NCI-H1436 (cell line): ENCODE measurements around the gene TFAP2E.

Experiments used
- DNase-seq: peaks from one replicate; lab custom pipeline; 2025; lab: John Stamatoyannopoulos, UW

TFAP2E gene

DNA sequence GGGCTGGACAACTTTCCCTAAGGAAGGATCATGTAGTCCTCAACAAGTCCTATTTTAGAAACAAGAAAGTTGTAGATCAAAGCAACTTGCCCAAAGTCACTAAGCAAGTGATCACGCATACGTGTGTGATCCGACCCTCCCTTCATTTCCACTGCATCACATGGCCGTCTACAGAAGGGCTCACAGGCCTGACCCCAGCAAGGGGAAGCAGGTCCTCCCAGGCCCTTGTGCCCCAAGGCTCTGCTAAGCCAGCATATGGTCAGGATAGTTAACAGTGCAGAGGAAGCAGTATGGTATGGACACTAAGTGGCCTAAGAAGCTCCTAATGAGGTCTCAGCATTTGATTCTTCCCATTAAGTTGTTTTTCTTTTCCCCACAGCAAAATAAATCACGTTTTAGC lies 24.8 kb downstream of the TFAP2E start:
- DNase-seq: no peak

DNA sequence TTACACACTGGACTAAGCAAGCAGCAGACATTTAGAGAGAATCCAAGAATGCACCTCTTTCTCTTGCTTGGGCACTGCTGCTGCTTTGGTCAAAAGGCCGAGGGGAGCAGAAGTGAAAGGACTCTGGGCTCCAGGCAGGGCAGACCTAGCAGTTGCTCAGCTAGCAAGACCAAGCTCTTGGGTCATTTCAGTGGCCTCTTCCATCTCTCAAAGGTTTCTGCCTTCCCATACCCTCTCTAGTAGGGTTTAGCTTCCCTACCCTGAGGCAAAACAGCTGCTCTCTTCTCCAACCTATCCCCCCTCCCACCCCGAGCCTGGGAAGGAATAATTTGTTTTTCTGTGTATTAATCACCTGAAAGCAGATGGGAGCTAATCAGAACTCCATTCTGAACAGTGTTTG lies 25.8 kb downstream of the TFAP2E start:
- DNase-seq: no peak

DNA sequence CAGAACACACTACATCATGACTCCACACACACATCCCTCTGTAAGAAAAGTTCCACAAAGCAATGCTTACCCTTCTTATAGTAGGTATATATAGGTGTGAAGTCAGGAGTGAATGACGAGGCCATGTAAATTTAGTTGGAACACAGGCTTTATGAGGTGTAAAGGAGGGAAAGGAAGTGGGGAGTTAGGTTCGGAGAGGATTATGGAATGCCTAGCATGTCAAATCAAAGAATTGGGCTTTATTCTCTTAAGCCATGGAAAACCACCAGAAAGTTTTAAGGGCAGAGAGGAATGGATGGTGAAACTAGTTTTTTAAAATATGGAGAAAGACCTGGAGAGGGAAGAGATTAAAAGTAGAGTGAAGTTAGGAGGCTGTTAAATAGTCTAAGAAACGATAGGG lies 26.3 kb downstream of the TFAP2E start:
- no peak for DNase-seq

DNA sequence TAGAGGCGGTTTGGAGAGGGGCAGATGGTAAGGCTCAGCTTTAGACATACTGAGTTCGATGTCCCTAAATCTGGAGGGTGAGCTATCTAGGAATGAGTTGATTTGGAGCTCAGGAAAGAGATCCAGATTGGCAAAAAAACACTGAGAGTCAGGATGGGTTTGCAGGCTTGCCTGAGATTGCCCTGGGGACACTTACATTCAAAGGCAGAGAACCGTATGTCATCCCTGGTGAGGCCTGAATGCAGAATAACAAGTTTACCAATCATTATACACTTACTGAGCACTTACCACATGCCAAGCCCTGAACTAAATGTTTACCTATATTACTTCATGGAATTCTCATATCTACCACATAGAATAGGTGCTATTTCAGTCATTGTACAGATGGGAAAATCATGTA lies 27.5 kb downstream of the TFAP2E start:
- no peak for DNase-seq

DNA sequence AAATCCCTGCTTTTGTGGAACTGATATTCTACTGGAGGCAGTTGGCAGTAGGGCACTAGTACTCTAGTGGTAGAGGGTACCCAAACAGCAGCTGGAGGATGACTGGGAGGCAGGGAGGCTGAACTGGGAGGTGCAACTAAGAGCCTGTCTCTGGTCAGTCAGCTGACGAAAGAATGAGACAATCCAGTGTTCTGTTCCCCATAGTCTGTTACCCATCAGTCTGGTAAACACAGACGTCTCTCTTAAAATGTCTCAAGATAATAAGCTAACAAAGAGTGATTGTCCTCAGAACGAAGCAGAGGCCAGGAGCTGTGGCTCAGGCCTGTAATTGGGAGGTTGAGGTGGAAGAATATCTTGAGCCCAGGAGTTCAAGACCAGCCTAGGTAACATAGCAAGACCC lies 30.4 kb downstream of the TFAP2E start:
- no peak for DNase-seq

DNA sequence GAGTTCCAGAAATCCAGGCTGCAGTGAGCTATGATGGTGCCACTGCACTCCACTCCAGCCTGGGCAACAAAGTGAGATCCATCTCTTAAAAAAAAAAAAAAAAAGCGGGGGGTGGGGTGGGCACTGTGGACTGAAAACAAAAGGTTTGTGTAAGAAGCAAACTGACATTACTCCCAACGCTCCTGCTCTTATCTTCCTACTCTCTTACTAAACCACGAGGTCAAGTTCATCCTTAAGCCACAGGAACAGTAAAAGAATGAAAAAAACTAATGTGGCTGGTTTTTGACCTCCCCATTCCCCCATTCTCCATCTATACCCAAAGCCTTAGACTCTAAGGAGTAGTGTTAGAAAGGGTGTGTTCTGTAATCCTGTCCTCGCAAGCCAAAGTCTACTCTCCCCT lies 30.8 kb downstream of the TFAP2E start:
- DNase-seq: no peak

DNA sequence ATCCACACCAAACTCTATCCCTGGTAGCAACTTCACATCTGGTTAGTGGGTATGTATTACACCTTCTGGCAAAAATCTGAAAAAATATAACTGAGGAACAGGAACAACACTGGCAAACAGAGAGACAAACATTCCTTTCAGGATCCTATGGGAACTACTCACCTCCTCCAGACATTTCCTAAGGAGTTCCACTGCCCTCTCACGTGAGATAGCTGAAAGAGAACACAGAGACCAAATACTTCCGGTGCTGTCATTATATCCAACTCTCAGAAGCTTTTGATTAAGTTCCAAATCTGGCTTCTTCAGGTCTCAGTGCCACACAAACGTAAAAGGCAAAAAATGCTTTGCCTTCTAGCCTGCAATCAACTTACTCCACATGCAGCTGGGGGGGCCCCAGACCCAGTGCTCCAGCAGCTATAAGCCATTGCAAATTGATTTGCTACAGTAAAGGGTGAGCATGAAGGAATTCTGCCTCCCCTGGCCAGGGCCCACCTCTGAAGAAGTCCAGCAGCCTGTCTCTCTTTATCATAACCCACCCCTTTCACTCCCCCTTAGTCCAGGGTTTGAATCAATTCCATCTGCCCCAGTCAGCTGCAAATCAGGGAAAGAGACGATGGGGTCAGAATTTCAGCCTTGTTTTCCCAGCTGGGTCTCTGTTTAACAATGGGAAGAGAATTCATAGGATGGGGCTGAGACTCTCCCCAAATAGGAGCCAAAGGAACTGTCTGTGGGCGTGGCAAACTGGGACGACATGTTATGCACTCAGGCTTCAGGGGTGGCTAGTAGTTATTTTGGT lies 32.2 kb downstream of the TFAP2E start:
- DNase-seq: no peak

DNA sequence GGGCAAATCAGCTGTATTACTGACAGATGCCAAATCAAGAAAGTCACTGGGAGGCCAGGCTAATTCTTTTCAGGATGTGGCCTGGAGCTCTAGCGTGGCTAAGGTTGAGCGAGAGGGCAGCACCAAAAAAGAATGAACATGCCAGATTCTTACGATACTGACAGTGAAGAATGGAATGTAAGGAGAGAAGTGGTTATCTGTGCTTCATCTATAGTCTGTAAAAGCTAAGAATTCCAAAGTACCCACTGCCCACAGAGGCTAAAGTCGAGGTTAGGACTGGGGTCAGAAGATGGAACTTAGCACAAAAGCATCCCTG lies 32.7 kb downstream of the TFAP2E start:
- no peak for DNase-seq

DNA sequence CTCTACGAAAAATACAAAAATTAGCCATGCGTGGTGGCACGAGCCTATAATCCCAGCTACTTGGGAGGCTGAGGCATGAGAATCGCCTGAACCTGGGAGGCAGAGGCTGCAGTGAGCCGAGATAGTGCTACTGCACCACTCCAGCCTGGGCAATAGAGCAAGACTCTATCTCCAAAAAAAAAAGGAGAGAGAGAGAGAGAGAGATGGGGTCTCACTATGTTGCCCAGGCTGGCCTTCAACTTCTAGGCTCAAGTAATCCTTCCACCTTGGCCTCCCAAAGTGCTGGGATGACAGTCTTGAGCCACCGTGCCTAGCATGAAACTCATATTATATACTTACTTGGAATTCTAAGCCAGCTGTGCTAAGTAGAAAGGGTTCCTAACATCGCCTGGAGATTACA lies 38.5 kb downstream of the TFAP2E start:
- no peak for DNase-seq

DNA sequence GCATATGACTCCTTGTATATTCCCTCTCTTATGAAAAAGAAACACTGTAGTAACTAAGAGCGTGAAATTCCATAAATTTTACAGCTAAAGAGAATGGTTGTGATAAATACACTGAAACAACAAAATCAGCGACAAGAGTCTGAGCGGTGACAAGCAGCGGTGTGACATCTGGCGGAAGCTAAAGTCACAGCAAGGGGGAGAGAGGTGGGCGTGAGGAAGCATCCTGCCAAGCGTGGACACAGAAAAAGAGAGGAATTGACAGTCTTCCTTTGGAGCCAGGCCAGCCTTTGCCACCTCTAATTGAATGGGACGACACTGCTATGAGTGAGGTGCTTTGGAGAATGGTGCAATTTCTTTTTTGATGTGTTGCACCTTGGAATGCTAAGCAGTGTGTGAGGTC lies 42.3 kb downstream of the TFAP2E start:
- DNase-seq: no peak

DNA sequence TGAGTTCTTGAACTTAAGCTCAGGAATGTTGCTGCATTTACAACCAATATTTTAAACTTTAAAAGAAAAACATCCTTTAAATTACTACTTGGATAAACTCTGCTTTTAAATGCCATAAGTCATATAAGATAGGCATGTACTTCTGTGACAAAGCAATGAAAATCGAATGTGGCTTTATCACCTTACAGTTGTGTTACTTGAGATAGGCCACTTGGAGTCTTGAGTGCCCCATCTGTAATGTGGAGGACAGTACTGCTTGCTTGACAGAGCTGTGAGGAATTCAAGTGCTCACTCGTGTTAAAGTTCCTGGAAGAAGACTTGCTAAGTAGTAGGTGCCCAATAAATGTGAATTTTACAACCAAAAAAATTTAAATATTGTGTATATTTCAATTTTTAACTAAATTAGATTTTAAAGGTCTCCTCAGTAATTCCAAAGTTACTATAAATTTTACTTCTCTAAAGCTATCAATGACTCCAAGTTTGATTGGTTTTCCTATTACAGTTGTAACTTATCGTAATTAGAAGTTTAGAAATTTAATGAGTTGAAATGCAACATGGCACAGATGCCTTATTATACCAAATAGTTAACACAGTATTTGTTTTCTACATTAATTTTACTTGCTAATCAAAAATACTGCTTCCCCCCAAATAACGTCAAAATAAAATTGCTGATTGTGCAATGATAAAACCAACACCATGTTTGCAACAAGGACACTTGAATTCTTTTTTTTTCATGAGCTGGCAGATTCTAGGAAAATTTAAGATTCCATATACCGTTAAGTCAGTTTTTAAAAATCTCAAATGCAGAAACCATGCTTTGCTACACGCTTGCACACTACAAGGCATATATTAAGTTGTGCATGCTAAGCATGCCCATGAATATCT lies 46.4 kb downstream of the TFAP2E start:
- no peak for DNase-seq

DNA sequence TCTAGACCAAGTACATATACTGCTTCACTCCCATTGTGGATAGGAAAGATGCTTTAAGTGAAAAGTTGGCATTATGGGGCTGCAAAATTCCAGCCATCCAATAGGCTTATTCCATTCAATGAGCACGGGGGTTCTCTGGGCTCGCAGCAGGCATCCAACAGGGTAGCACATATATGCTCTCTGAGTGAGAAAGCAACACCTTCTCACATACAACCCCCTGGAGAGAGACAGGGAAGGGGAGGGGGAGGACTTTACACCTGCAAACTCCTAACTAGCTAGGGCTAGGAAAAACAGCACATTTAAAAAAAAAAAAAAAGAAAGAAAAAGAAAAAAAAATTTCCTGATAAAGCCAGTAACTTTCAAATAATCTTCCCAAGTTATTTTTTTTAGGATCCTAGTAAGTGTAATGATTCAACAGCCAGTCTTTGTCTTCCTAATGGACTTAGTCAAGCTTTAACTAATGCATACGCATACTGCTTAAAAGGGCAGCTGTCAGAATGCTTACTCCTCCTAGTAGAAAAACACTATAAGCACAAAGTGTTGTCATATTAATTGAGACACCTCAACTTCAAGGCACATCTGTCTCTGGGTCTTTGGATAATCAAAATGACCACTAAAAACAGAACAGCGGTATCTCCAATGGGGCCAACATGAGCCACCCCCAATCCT lies 49.5 kb downstream of the TFAP2E start:
- DNase-seq: no peak

DNA sequence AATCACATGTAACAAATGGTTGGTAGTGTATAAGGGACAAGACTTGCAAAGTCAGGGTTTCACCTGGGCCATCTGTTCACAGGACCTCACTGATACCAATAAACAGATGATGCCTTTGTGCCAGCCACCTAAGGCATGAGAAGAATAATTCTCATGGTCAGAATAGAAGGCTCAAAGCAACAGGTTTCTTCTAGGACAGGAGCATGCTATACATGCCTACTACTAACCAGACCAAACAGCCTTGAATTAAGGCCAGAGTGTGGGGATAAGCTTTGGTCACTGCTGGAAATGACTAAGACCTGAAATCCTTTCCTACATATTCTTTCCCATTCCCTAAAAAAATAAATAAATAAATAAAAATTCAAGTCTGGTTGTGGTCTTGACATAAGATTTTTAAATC lies 50.7 kb downstream of the TFAP2E start:
- no peak for DNase-seq

DNA sequence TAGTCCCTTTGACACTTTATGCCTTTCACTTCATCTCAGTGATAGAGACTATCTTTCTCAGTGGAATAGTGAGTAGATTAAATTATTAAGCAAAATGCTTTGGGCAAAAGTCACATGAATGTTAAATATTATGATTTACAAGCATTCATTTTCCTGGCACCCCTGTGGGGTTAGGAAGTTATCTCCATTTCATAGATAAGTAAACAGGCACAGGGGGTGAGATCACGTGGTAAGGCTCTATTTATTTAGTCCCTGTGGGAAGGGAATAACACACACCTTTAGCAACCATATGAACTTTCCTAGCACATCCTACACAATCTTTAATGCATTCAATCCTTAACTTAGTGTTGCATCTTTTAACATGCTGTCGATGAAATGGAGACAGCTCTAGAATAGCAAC lies 55.9 kb downstream of the TFAP2E start:
- DNase-seq: no peak

DNA sequence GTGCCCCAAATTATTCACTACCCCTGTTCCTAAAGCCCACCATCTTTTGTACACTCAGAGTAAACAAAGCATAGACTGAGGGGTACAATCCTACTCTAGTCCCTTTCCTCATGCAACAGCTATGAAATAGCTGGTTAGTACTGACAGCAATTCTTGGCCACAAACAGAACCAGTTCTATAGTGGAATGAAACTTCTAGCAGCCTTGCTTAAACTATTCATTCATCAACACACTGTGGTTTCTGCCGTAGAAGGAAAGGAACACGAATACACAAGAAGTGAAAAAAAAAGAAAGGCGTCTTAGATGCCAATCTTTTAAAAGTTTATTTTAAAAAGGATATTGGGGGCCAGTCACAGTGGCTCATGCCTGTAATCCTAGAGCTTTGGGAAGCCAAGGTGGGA lies 58.3 kb downstream of the TFAP2E start:
- DNase-seq: no peak

DNA sequence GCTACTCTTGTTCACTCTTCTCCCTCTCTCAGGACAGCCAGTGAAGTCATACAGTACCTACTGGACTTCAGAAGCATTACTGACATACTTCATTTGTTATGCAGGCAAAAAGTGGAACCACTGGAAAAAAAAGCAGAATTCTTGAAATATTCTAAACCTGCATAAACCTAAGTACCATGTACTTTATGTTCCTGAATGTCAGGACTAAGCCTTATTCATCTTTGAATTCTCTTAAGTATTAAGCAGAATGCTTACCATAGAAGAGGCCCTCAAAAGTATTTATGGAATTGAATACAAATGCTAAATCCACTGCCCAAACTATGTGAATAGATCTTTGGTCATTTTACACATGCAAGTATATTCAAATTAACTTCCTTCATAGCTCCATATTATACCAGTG lies 60.4 kb downstream of the TFAP2E start:
- DNase-seq: no peak

DNA sequence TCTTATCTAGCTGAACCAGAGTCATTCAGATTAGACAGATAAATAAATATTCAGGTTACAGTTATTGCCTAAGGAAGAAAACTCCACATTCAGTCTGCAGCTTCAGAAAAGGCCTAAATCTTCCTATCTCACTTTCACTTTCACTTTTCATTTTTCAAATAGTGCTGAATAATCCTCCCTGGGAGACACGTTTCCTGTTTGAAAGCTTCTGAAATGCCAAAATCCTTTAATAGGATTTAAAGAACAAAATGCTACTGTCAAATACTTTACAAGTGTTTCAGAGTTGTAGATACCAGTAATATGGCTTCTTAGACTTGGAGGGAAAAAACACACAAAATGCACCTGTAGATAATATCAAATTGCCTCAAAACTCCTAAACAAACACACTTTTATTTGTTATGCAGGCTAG lies 64.3 kb downstream of the TFAP2E start:
- no peak for DNase-seq

DNA sequence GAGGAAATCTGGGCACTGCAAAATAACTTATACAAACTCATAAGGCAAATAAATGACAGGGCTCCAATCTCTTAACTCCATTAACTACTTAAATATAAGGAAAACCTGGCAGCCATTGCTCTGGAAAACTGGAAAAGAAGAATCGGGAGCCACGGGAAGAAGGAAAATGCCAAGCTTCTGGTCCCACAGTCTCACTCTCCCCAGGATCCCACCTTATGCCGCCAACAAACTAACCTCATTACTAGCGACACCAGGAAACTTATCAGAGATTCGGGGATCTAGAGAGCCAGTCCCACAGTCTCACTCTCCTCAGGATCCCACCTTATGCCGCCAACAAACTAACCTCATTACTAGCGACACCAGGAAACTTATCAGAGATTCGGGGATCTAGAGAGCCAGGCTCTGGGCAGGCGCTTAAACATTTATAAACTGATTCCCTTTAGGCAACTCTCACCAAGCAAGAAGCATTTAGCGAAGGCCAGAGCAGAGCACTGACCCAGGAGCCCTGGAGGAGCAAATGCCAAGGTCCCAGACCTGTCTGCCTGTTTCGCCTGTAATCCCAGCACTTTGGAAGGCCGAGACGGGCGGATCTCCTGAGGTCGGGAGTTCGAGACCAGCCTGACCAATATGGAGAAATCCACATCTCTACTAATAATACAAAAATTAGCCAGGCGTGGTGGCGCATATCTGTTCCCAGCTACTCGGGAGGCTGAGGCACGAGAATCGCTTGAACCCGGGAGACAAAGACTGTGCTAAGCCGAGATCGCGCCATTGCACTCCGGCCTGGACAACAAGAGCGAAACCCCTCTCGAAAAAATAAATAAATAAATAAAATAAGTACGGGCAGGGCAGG lies 67.5 kb downstream of the TFAP2E start:
- DNase-seq: no peak

DNA sequence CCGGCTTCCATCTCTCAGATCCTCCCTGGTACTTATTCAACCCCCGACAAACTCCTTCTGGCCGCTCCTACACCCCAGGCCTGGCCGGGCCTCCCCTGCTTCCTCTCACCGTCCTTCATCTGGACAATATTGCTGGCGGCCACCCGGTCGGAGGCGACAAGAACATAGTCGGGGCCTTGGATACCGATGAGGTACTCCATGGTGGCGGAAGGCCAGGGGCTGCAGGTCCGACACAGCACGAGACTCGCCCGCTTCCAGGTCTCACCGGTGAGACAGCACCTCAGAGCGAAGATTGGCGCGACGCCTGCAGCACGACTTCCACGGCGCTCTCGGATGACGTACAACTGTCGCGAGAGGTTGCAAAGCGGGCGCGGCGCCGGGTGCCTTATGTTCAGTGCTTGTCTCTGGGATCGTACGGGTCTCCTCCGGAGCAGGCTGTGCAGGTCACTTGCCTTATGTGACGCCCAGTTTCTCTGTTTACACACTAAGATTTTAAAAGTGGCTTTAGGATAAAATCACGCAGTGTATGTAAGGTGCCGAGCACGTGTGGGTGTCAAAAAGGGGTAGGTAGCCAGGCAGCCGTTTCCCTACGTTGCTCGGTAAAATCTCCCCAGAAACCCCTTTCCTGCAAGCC lies 68.2 kb downstream of the TFAP2E start, which contains the start of gene PSMB2:
PSMB2 (minus strand) TSS at position 294 of the 634 bp plus-strand sequence; CDS start at position 200, 94 bp downstream.
- peak; percentile 92 for DNase-seq

DNA sequence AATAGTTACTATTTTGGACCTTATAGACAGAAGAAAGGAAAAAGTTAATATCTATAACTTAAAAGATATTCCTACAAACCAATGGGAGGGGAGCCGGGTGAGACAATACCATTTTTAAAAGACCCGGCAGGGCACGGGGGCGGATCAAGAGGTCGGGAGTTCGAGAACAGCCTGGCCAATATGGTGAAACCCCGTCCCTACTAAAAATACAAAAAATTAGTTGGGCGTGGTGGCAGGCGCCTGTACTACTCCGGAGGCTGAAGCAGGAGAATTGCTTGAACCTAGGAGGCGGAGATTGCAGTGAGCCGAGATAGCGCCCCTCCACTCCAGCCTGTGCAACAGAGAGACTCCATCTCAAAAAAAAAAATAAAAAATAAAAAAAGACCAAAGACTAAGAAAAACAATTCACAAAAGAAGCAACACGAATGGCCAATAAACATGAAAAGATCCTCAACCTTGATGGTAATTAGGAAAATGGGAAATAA lies 69.4 kb downstream of the TFAP2E start:
- no peak for DNase-seq

DNA sequence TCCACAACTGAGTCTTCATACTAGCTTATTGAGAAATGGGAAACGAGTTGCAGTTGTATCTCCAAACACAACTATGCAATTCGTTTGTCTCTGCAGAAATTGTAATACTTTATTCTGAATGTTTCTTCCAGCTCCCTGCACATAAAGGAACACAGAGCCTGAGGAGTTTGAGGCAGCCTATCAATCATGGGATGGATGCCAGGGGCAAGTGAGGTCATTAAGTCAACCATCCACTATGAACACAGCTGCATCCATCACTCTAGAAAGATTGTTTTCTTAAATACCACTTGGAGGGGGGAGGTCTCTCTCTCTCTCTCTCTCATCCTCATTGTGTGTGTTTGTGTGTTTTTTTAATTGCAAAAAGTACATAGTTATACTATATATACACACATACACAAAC lies 71.1 kb downstream of the TFAP2E start:
- no peak for DNase-seq
